HuH-7 (cell line): ENCODE data around the gene LDLR.

Experiments
- DNase-seq: peaks from one replicate; pipeline ENCODE4 v3.0.0; 2011; ENCODE audit warnings: low spot score

LDLR gene

DNA sequence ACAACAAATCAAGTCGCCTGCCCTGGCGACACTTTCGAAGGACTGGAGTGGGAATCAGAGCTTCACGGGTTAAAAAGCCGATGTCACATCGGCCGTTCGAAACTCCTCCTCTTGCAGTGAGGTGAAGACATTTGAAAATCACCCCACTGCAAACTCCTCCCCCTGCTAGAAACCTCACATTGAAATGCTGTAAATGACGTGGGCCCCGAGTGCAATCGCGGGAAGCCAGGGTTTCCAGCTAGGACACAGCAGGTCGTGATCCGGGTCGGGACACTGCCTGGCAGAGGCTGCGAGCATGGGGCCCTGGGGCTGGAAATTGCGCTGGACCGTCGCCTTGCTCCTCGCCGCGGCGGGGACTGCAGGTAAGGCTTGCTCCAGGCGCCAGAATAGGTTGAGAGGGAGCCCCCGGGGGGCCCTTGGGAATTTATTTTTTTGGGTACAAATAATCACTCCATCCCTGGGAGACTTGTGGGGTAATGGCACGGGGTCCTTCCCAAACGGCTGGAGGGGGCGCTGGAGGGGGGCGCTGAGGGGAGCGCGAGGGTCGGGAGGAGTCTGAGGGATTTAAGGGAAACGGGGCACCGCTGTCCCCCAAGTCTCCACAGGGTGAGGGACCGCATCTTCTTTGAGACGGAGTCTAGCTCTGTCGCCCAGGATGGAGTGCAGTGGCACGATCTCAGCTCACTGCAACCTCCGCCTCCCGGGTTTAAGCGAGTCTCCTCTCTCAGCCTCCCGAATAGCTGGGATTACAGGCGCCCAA, at the start of gene LDLR:
TSS of gene LDLR (plus strand) at position 210 of the 760 bp plus-strand sequence. CDS start at position 296, 86 bp downstream.
- DNase-seq: peak; percentile 77

DNA sequence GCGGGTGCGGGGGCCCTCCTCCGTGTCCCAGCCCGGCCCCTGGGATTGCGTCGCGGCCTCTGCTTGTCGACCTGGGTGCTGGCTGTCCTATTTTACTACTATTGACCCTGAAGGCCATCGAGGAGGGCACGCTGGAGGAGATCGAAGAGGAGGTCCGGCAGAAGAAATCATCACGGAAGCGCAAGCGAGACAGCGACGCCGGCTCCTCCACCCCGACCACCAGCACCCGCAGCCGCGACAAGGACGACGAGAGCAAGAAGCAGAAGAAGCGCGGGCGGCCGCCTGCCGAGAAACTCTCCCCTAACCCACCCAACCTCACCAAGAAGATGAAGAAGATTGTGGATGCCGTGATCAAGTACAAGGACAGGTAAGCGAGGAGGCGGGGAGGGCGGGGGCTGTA, 48.1 kb upstream of the LDLR start:
- DNase-seq: no peak

DNA sequence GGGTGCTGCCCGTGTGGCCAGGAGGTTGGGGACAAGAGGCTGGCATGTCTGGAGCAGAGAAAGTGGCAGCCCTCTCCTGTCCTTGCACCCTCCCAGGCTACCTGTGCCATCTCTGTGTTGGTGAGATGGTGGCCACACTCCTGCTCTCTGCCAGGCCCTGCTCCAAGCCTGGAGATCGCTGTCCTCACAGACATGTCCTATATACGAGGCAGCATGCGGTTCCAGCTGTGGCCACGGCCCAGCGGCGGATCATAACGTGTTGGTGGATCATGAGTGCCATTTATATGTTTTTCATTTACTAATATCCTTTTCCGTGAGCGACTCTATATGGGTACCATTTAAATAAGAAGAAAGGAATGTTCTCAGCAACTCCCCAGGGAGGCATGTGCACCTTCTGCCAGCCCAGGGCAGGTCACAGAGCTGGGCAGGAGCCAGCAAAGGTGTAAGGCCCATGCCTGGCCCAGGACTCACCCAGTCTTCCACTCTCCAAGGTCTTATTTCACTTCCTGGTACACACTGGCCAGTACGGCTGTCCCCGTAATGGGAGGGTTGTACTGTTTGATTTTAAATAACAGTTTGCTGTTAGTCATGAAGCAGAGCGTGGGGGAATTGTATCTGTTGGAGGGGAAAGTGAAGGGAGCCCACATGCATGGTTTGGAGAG, 47.2 kb upstream of the LDLR start:
- DNase-seq: no peak

DNA sequence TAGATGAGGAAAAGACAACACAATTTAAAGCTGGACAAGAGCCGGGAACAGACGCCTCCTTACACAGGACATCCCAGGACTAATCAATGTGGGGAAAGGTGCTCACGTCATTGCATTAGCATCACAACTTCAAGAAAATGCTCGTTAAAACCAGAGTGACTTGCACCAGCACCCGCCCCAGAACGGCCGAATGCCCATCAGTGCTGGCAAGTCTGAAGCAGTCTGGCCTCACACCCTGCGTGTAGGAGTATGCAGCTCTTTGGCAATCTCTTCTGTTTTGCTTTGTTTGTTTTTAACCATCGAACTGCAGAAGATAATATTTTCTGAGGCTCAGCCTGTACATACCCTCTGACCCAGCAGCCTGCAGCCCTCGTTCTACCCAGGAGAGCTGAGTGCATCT, 44.8 kb upstream of the LDLR start:
- no peak for DNase-seq

DNA sequence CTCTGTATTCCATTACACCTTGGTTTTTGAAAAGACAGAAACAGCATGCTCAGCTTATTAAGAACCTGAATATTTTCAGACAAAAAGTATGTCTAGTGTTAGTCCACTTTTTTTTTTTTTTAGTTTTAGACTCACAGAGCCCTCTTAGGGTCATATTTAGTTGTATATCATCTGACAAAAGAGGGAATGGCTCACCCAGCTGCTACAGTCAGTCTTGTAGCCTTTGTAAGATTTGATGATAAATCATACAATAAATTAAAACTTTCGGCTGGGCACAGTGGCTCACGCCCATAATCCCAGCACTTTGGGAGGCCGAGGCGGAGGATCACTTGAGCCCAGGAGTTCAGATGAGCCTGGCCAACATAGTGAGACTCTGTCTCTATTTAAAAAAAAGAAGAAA, 43.7 kb upstream of the LDLR start:
- DNase-seq: no peak

DNA sequence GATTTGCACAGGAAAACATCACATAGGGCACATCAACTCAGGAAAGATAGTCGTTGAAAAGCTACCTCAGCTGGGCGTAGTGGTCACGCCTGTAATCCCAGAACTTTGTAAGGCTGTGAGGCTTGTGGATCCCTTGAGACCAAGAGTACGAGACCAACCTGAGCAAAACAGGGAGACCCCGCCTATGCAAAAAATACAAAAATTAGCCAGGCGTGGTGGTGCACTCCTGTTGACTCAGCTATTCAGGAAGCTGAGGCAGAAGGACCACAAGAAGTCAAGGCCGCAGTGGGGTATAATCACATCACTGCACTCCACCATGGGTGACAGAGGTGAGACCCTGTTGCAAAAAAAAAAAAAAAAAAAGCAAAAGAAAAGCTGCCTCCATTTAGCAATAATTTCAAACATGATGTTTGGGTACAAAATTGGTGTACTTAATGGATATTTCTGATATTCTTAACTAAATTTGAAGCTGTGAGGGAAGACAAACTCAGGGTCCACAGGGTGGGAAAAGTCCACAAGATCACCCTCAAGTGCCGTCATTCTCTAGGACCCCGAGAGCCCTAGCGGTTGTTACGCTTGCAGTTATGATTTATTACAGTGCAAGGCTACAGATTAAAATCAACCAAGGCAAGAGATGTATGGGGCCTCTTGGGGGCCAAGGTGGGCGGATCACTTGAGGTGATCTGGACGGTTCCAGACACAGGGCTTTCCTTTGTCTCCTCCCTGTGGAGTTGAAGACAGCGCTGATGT, 42.5 kb upstream of the LDLR start:
- no peak for DNase-seq

DNA sequence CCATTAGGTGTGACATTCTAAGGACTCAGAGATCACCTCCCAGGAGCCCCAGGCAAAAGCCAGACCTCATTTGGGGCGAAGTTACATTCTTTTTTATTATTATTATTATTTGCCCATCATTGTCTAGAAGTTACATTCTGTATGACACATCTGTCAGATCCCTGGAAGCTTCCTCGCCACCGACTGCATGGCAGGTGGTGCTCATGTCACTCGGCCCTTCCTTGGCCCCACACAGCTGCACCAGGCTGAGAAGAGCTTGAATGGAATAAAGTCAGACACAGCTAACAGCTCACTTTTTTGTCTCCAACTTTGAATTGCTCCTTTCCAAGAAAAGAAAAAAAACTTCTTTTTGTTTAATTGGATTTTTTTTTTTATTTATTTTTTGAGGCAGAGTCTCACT, 41.4 kb upstream of the LDLR start:
- no peak for DNase-seq

DNA sequence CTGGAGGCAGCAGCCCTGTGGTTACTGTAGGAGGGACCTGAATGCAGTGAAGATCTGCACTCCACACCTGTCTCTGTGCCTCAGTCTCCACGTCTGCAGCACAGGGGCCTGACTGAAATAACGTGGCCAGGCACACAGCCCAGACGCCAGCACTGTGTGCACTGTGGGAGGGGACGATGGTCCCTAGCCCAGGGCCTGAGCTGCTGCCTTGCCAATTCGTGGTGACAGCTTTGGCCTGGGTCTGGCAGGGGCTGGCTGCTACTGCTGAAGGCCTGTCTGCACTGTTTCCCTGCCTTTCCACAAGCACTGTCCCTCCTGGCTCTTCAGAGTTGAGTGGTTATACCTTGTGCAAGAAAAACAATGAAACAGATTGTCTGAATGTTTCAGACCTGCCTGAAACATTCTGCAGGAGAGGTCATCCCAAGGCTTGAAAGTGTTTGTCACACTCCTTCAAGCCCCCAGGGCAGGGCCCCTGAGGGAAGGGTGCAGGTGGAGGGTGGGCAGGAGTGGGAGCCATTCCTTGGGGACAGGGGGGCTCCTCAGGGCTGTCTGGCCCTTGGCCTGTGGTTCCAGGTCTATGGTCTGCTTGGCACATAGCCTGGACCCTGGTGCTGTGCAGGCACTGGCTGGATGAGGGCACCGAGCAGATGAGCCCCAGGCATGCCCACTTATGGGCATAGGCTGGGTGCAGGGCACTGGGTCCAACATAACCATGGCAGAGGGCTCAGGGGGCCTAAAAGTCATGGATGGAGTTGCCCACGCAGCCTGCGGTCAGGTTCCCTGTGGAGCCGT, 38.7 kb upstream of the LDLR start:
- DNase-seq: no peak

DNA sequence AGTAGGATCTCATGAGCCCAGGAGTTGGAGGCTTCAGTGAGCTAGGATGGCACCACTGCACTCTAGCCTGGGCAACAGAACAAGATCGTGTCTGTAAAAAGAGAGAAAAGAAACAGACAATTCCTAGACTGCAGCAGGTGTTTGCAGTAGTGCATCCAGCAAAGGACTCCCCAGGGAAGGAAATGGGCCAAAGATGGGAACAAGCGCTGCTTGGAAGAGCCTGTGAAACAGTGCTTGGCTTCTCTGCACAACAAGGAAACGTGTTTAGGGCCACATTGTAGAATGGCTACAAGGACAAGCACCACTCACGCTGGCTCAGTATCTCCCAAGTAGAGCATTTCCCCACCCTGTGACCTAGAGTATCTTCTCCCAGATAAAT, 35.5 kb upstream of the LDLR start:
- DNase-seq: no peak

DNA sequence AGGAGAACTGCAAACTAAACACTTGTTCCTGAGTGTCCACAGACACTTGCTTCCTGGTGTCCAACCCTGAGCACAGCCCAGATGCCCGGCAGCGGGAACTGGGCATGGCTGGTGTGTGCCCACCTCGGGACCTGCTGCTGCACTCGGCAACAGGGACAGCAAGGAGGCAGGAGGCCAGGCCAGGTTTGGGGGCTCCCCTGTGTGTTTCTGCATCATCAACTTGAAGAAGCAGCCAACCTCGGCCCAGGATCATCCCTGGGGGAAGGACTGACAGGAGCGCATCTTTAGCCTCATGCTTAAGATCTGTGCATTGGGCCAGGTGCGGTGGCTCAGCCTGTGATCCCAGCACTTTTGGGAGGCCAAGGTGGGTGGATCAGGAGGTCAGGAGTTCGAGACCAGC, 35.1 kb upstream of the LDLR start:
- no peak for DNase-seq

DNA sequence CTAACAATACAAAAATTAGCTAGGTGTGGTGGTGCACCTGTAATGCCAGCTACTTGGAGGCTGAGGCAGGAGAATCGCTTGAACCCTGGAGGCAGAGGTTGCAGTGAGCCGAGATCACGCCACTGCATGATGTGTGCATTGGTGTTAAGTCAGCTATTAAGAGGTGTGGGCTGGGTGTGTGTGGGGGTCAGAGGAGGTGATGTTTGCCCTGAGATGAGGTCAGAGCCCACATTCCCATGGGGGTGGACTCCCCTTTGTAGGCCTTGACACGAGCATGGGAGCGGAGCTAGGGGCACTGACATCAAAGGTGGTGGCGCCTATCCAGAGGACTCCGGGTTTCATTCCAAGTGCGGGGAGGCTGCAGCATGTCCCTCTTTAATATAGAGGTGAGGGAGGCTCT, 34.6 kb upstream of the LDLR start:
- DNase-seq: no peak

DNA sequence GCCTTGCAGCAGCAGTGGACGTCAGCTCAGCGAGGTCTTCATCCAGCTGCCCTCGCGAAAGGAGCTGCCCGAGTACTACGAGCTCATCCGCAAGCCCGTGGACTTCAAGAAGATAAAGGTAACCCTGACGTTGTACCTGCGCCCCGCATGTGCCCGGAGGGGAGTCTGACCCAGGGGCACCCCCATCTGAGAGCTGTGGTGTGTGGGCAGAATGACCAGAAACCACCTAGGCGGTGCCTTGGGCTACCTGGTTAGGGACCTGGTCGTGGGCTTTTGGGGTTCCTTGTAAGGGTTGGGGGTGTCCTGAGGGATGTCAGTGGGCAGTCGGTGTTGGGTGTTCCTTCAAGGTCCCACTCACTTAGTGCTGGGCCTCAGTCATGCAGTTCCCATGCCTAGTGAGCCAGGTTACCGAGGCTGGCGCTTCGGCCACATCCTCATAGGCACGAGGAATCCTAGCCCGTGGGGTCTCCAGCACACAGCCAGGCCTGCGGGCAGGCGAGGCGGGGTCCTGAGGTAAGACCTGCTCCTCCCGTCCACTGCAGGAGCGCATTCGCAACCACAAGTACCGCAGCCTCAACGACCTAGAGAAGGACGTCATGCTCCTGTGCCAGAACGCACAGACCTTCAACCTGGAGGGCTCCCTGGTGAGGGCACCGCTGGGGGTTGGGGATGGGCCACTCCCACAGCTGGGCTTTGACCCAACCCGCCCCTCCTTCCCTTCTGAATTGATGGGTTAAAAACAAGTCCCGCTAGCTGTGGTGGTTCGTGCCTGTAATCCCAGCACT, 30.8 kb upstream of the LDLR start:
- no peak for DNase-seq

DNA sequence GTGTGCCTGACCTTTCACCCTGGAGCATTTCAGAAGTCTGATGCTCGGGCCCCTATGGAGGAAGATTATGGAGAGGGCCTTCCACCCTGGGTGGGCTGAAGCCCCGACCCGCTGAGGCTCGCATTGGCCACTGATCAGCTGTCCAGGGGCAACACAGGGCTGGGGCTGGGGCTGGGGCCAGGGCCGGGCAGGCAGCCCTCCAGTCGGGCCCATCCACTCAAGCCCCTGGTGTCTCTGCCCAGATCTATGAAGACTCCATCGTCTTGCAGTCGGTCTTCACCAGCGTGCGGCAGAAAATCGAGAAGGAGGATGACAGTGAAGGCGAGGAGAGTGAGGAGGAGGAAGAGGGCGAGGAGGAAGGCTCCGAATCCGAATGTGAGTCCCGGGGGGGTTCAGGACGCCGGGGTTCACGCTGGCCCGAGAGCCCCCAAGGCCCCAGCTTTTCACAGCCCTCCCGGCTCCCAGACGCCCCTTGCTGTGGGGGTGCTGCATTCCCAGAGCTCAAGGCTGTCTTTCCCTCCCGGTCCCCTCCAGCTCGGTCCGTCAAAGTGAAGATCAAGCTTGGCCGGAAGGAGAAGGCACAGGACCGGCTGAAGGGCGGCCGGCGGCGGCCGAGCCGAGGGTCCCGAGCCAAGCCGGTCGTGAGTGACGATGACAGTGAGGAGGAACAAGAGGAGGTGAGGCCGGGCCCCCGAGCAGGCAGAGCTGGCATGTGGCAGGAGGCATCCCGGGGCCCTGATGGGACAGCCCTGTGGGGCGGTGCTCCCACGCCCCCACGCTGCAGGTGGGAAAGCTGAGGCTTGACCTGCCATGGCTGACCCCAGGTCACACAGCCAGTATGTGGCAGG, 29.5 kb upstream of the LDLR start:
- no peak for DNase-seq

DNA sequence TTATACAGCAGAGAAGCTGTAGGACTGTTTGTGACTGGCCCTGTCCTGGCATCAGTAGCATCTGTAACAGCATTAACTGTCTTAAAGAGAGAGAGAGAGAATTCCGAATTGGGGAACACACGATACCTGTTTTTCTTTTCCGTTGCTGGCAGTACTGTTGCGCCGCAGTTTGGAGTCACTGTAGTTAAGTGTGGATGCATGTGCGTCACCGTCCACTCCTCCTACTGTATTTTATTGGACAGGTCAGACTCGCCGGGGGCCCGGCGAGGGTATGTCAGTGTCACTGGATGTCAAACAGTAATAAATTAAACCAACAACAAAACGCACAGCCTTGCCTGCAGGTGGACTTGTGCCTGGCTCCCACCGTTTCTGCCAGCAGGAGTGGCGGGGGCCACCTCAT, 27.3 kb upstream of the LDLR start:
- no peak for DNase-seq

DNA sequence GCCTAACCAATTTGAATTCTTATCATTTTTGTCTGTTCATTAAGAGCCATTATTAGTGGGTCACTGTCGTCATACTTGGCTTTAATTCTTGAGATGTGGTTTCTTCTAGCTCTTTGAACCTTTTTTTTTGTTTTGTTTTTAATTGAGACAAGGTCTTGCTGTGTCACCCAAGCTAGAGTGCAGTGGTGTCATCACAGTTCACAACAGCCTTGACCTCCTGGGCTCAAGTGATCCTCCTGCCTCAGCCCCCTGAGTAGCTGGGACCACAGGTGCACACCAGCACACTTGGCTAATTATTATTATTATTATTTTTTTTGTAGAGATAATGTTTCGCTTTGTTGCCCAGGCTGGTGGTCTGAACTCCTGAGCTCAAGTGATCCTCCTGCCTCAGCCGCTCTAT, 25.8 kb upstream of the LDLR start:
- no peak for DNase-seq

DNA sequence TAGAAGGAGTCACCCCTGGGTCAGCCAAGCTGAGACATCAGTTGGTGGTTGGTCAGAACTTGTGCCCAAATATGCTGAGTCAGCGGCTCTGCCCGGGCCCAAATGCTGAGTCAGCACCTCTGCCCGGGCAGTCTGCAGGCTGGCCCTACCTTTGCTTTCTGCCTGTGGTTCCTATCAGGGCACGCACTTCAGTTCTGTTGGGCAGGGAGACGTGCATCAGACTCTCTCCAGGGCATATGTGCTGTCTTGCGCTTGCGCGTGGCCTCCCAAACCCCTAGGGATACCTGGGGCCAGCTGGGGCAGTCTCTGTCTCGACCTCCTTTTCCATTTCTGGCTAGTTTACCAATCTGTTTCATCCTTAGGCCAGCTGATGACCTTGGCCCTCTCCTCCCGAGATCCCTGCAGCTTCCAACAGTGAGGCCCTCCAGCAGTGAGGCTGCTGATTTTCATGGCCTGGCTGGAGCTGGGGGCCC, 24.4 kb upstream of the LDLR start:
- DNase-seq: no peak

DNA sequence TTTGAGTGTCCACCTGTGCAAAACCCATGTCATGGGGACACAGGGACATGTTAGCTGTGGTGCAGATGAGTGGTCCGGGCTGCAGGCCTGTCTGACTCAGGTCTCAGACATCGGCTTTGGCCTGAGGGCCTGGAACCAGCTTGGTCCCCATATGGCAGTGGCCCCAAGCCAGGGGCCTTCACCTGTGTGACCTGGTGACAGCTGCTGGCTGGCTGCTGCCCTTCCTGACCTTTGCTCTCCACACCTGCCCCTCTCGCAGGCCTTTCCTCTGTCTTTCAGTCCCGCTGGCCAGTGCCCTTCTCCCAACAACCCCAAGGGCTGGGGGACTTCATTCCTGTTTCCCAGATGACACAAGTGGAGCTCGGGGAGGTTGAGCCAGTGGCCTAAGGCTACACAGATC, 22.9 kb upstream of the LDLR start:
- no peak for DNase-seq

DNA sequence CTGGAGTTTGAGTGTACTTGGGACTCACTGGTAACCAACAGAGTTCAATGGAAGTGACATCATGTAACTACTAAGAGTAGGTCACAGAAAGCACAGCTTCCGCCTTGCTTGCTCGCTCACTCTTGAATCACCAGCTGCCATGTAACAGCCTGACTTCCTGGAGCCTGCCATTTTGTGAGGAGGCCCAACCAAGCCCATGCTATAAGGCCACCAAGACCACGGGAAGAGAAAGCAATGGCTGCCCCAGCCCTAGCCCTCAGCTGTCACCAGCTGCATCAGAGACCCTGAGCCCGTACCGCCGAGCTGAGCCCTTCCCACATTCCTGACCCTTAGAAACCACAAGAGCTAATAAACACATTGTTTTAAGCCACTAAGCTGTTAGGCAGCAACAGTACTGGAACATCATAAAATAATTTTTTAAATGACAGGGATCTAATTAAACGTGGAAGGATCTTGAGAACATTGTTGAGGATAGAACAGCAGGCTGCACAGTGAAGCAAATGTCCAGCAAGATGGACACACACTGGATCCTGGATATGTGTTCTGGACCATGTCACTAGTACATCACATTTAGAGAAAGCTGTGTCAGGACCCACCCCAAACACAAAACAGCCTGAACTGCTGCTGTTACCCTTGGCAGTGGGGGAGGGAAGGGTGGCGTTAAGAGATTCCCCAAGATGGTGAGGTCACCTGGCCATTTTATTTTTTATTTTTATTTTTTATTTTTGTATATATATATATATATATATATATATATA, 21.7 kb upstream of the LDLR start:
- no peak for DNase-seq

DNA sequence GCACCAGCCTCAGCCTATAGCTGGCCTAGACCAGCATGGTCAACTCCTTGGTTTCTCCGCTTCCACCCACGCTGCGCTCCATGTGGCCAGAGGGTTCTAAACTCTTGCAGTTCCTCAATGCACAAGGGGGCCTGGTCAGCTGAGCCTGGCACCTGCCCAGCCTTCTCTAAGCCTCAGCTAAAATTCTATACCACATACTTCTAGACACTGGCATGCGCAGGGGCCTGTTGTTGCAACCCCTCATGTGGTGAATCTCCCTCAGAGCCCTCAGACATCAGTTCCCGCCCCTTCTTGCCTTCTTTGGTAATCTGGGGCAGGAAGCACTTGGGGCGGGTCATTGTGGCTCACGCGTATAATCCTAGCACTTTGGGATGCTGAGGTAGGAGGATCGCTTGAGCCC, 19.7 kb upstream of the LDLR start:
- no peak for DNase-seq

DNA sequence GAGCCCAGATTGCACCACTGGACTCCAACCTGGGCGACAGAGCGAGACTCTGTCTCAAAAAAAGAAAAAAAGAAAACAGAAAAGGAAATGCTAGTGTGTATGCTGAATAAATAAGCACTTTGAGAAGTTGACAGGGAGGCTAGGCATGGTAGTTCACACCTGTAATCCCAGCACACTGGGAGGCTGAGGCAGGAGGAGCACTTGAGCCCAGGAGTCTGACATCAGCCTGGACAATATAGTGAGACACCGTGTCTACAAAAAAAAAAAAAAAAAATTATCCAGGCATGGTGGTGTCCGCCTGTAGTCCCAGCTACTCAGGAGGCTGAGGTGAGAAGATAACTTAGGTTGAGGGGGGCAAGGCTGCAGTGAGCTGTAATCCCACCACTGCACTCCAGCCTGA, 19.1 kb upstream of the LDLR start:
- no peak for DNase-seq
